ENCODE data around the gene ALPK3. TPM values are rescaled to one million over a fixed set of nuclear protein-coding genes. Genes with fewer than 3 reads are reported as not detected.
A peak's percentile ranks its signal among the peaks of the same experiment; 100 is the strongest.

The ALPK3 gene
- total RNA-seq, 1 experiment from 2014 or later: 2.0 TPM

DNA sequence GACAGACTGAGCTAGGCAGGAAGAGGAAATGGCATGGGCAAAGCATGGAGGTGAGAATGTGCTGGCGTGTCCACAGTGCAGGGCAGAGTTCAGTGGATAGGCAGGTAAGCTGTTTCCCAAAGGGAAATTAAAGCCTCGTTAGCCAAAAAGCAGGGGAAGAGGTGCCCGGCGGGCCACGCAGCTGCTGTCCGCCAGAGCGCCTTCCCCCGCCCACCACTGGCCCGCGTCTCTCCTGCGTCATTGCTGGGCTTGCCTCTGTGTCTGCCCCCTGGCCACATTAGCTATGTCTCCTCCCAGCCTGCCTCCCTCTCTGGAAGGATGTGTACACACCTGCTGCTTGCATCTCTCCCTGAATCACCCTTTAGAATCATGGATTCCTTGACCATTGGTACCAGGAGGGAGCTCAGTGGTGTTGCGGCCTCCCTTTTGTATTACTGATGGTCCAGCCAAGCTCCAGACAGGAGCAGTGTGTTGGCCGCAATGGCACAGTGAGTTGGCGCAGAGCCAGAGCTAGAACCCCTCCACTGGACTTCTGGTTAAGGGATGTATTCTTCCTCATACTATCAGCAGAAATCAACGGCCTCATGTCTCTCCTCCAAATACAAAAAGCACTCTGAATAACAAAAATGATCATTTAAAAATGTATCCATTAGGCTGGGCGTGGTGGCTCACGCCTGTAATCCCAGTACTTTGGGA, 93.9 kb downstream of the ALPK3 start:
- H3K27ac ChIP-seq (ENCODE audit: low read depth, low read length): peak overlapping the region; percentile 68
- H3K9ac ChIP-seq (ENCODE audit: low read length): no peak overlapping the region
- RAD21 ChIA-PET (ENCODE audit: low non-redundant PET in 1 of 2, low total read pairs in 2 of 2, uncharacterized antibody in 2 of 2, unreplicated experiment in 2 of 2): no interaction called here
- no peaks in the 10 kb centered on the region for H3K9me2 ChIP-seq (ENCODE audit: insufficient read depth)
- H3K4me2 ChIP-seq (ENCODE audit: low read length): no peak overlapping the region
- no TSS peak for BruUV-seq (replicated peaks)
- H3K9me3 ChIP-seq (ENCODE audit: control insufficient read depth in 1 of 2, insufficient read depth in 1 of 2, low read depth in 1 of 2, low read length in 2 of 2): no peaks in the 10 kb centered on the region
- H2AFZ ChIP-seq (ENCODE audit: low read depth, low read length, poor library complexity, severe bottlenecking): no peak overlapping the region
- H3K4me3 ChIP-seq (replicated peaks in 1 of 2; ENCODE audit: low read depth in 1 of 2, low read length in 2 of 2): no peak overlapping the region
- CTCF ChIA-PET: interaction anchor here (1.4 kb wide), 1 partner anchor 33 kb away, joined by 3 read pairs; no protein-coding TSS in a partner anchor
- POLR2A ChIA-PET: interaction anchor here (0.7 kb wide), 1 partner anchor 310 kb away, joined by 3 read pairs; no protein-coding TSS in a partner anchor
- DNase-seq (ENCODE audit: low read depth, low spot score): no peak
- ATAC-seq: no peak
- intact Hi-C loops (cut with micrococcal nuclease): no loop called here
- no peaks in the 10 kb centered on the region for H3K36me3 ChIP-seq (ENCODE audit: control insufficient read depth in 1 of 2, insufficient read depth in 2 of 2, low read length in 2 of 2)
- no peaks in the 10 kb centered on the region for H3K79me2 ChIP-seq (ENCODE audit: insufficient read depth, low read length)
- H3K27me3 ChIP-seq (ENCODE audit: insufficient read depth, low read length): no peaks in the 10 kb centered on the region
- TF ChIP-seq JUND (IDR thresholded peaks at IDR 0.05) (no peak), EZH2 (IDR thresholded peaks at IDR 0.05) (no peak), RAD21 (IDR thresholded peaks at IDR 0.05; ENCODE audit: low read depth) (no peak), SIN3A (IDR thresholded peaks at IDR 0.05; ENCODE audit: low read depth) (no peak), FOSL1 (IDR thresholded peaks at IDR 0.05; ENCODE audit: low read depth) (no peak), ELF1 (IDR thresholded peaks at IDR 0.05; ENCODE audit: borderline replicate concordance, low read depth) (no peak), POLR2A (IDR thresholded peaks at IDR 0.05; ENCODE audit: borderline replicate concordance, extremely low read depth, insufficient read depth, insufficient read length) (no peak), CBX3 (IDR thresholded peaks at IDR 0.05; ENCODE audit: low read depth) (no peak), POLR2AphosphoS5 (IDR thresholded peaks at IDR 0.05; ENCODE audit: low read depth, low read length) (no peak), EGR1 (IDR thresholded peaks at IDR 0.05; ENCODE audit: low read depth) (no peak), CEBPB (IDR thresholded peaks at IDR 0.05; ENCODE audit: low read depth) (no peak), REST (IDR thresholded peaks at IDR 0.05; ENCODE audit: low read depth) (no peak), EZH2phosphoT487 (IDR thresholded peaks at IDR 0.05; ENCODE audit: borderline replicate concordance) (no peak), SP1 (IDR thresholded peaks at IDR 0.05; ENCODE audit: low read depth) (no peak), ZNF274 (IDR thresholded peaks at IDR 0.05; ENCODE audit: low read depth, low read length) (no peak), TCF7L2 (IDR thresholded peaks at IDR 0.05; ENCODE audit: borderline replicate concordance, extremely low read depth, insufficient read depth, insufficient read length) (no peak), YY1 (IDR thresholded peaks at IDR 0.05; ENCODE audit: extremely low read depth, insufficient replicate concordance, low read depth, low read length) (no peak)
- TF ChIP-seq, protein P1, sequence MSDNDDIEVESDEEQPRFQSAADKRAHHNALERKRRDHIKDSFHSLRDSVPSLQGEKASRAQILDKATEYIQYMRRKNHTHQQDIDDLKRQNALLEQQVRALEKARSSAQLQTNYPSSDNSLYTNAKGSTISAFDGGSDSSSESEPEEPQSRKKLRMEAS (IDR thresholded peaks at IDR 0.05): no peak
- H3K4me1 ChIP-seq (ENCODE audit: control insufficient read depth in 1 of 2, insufficient read depth in 2 of 2, low read length in 2 of 2): peaks cover 41 to 44% of the 10 kb centered on the region in 2 experiments
- no peaks in the 10 kb centered on the region for H4K20me1 ChIP-seq (ENCODE audit: insufficient read depth)
